A549 (cell line): ENCODE data around the gene FKBP7.

Source experiments
- CEBPB ChIP-seq, 2 experiments: fragments of >200 bp in 1 of 2; sonication (Bioruptor Twin) in 1 of 2; formaldehyde crosslinking in 1 of 2; IDR thresholded peaks; 2 replicates each; pipeline ENCODE4 v1.6.1; 2012 to 2016
- CHD2 ChIP-seq: fragments of 150-350 bp; IDR thresholded peaks from 2 replicates; pipeline ENCODE4 v1.6.1; 2014; ENCODE audit warnings: low read length; ENCODE audit not compliant: partially characterized antibody
- JUN ChIP-seq, 2 experiments: fragments of >200 bp; sonication (Bioruptor Twin); formaldehyde crosslinking; IDR thresholded peaks; 2 replicates in 1 of 2; 3 replicates in 1 of 2; pipeline ENCODE4 v1.6.1; 2016 to 2017
- POLR2A ChIP-seq: IDR thresholded peaks from 2 replicates; pipeline ENCODE4 v1.6.1; 2012; ENCODE audit warnings: mild to moderate bottlenecking, low read length
- RAD21 ChIP-seq, 2 experiments: fragments of >200 bp in 1 of 2; sonication (Bioruptor Twin) in 1 of 2; formaldehyde crosslinking in 1 of 2; IDR thresholded peaks in 1 of 2; conservative IDR thresholded peaks in 1 of 2; 2 replicates in 1 of 2; 3 replicates in 1 of 2; pipeline ENCODE4 v1.6.1; 2012 to 2018; ENCODE audit warnings: inconsistent platforms in 1 of 2
- RFX5 ChIP-seq: fragments of 450-650 bp; IDR thresholded peaks from 2 replicates; pipeline ENCODE4 v1.7.1; 2014; ENCODE audit warnings: antibody characterized with exemption, mild to moderate bottlenecking, moderate library complexity
- RNF2 ChIP-seq: fragments of 200-600 bp; sonication (generic); IDR thresholded peaks from 2 replicates; pipeline ENCODE4 v1.6.1; 2016; ENCODE audit warnings: low read depth, mild to moderate bottlenecking, antibody characterized with exemption, moderate library complexity, borderline replicate concordance
- SREBF2 ChIP-seq: fragments of 450-650 bp; IDR thresholded peaks from 2 replicates; pipeline ENCODE4 v1.6.1; 2014; ENCODE audit warnings: mild to moderate bottlenecking, moderate library complexity
- ZC3H11A ChIP-seq: fragments of 450-650 bp; IDR thresholded peaks from 2 replicates; pipeline ENCODE4 v1.6.1; 2014; ENCODE audit warnings: antibody characterized with exemption, mild to moderate bottlenecking
- TF ChIP-seq, protein P1 (sequence below): fragments of >200 bp; sonication (Bioruptor Twin); formaldehyde crosslinking; IDR thresholded peaks from 3 replicates; pipeline ENCODE4 v1.5.1; 2016
- TF ChIP-seq, protein P2 (sequence below): IDR thresholded peaks from 2 replicates; pipeline ENCODE4 v1.6.1; 2012
- TF ChIP-seq, protein P3 (sequence below): fragments of 200-600 bp; sonication (generic); IDR thresholded peaks from 2 replicates; pipeline ENCODE4 v1.6.1; 2016; ENCODE audit warnings: antibody characterized with exemption, mild to moderate bottlenecking, moderate library complexity

- TF ChIP-seq, protein P1, sequence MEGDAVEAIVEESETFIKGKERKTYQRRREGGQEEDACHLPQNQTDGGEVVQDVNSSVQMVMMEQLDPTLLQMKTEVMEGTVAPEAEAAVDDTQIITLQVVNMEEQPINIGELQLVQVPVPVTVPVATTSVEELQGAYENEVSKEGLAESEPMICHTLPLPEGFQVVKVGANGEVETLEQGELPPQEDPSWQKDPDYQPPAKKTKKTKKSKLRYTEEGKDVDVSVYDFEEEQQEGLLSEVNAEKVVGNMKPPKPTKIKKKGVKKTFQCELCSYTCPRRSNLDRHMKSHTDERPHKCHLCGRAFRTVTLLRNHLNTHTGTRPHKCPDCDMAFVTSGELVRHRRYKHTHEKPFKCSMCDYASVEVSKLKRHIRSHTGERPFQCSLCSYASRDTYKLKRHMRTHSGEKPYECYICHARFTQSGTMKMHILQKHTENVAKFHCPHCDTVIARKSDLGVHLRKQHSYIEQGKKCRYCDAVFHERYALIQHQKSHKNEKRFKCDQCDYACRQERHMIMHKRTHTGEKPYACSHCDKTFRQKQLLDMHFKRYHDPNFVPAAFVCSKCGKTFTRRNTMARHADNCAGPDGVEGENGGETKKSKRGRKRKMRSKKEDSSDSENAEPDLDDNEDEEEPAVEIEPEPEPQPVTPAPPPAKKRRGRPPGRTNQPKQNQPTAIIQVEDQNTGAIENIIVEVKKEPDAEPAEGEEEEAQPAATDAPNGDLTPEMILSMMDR: no peak
- TF ChIP-seq POLR2A: no peak
- no peak for TF ChIP-seq SREBF2
- no peak for TF ChIP-seq RNF2
- TF ChIP-seq RAD21 (conservative IDR thresholded peaks at IDR 0.05 in 1 of 2, IDR thresholded peaks at IDR 0.05 in 1 of 2): no peak
- TF ChIP-seq CHD2: no peak
- TF ChIP-seq JUN (IDR thresholded peaks at IDR 0.05): no peak
- TF ChIP-seq ZC3H11A: no peak
- TF ChIP-seq RFX5: no peak
- TF ChIP-seq, protein P2, sequence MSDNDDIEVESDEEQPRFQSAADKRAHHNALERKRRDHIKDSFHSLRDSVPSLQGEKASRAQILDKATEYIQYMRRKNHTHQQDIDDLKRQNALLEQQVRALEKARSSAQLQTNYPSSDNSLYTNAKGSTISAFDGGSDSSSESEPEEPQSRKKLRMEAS: no peak
- no peak for TF ChIP-seq CEBPB (IDR thresholded peaks at IDR 0.05)
- TF ChIP-seq, protein P3, sequence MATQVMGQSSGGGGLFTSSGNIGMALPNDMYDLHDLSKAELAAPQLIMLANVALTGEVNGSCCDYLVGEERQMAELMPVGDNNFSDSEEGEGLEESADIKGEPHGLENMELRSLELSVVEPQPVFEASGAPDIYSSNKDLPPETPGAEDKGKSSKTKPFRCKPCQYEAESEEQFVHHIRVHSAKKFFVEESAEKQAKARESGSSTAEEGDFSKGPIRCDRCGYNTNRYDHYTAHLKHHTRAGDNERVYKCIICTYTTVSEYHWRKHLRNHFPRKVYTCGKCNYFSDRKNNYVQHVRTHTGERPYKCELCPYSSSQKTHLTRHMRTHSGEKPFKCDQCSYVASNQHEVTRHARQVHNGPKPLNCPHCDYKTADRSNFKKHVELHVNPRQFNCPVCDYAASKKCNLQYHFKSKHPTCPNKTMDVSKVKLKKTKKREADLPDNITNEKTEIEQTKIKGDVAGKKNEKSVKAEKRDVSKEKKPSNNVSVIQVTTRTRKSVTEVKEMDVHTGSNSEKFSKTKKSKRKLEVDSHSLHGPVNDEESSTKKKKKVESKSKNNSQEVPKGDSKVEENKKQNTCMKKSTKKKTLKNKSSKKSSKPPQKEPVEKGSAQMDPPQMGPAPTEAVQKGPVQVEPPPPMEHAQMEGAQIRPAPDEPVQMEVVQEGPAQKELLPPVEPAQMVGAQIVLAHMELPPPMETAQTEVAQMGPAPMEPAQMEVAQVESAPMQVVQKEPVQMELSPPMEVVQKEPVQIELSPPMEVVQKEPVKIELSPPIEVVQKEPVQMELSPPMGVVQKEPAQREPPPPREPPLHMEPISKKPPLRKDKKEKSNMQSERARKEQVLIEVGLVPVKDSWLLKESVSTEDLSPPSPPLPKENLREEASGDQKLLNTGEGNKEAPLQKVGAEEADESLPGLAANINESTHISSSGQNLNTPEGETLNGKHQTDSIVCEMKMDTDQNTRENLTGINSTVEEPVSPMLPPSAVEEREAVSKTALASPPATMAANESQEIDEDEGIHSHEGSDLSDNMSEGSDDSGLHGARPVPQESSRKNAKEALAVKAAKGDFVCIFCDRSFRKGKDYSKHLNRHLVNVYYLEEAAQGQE: no peak
Measured at GRCh38 chr2:178514664-178515063, 36.3 kb upstream of the FKBP7 start.
